HuH-7.5 (cell line): Measurements from ENCODE around the gene NRG2.

Experiments used
- DNase-seq: peaks from one replicate; pipeline ENCODE4 v3.0.0; 2011; ENCODE audit warnings: low spot score

Gene NRG2

GRCh38 chr5:139903450-139903794 is 139.7 kb downstream of the NRG2 start:
- DNase-seq: no peak

- DNase-seq: no peak
Observed at GRCh38 chr5:139901986-139902385, 141.1 kb downstream of the NRG2 start.

GRCh38 chr5:139901251-139901575 is 141.9 kb downstream of the NRG2 start:
- no peak for DNase-seq

- no peak for DNase-seq
Observed at GRCh38 chr5:139900546-139901250, 142.4 kb downstream of the NRG2 start.

- no peak for DNase-seq
Observed at GRCh38 chr5:139898981-139899380, 144.1 kb downstream of the NRG2 start.

GRCh38 chr5:139897982-139898381 is 145.1 kb downstream of the NRG2 start:
- DNase-seq: no peak

- no peak for DNase-seq
Observed at GRCh38 chr5:139897342-139897741, 145.8 kb downstream of the NRG2 start.

- no peak for DNase-seq
Observed at GRCh38 chr5:139896718-139897117, 146.4 kb downstream of the NRG2 start.

- DNase-seq: no peak
Observed at GRCh38 chr5:139895647-139896046, 147.5 kb downstream of the NRG2 start.

GRCh38 chr5:139895046-139895445 is 148.1 kb downstream of the NRG2 start:
- no peak for DNase-seq

GRCh38 chr5:139893873-139894272 is 149.2 kb downstream of the NRG2 start:
- no peak for DNase-seq

GRCh38 chr5:139889410-139889809 is 153.7 kb downstream of the NRG2 start:
- DNase-seq: no peak

- no peak for DNase-seq
Observed at GRCh38 chr5:139888370-139888769, 154.7 kb downstream of the NRG2 start.

GRCh38 chr5:139886213-139886612 is 156.9 kb downstream of the NRG2 start:
- DNase-seq: no peak

GRCh38 chr5:139885857-139886208 is 157.3 kb downstream of the NRG2 start:
- no peak for DNase-seq

- no peak for DNase-seq
Observed at GRCh38 chr5:139885172-139885856, 157.8 kb downstream of the NRG2 start.

- no peak for DNase-seq
Observed at GRCh38 chr5:139884734-139885133, 158.4 kb downstream of the NRG2 start.

GRCh38 chr5:139884144-139884543 is 159.0 kb downstream of the NRG2 start:
- no peak for DNase-seq

- no peak for DNase-seq
Observed at GRCh38 chr5:139882961-139883539, 160.0 kb downstream of the NRG2 start.

GRCh38 chr5:139882316-139882715 is 160.8 kb downstream of the NRG2 start:
- no peak for DNase-seq

GRCh38 chr5:139881143-139881733 is 161.9 kb downstream of the NRG2 start:
- no peak for DNase-seq

- DNase-seq: no peak
Observed at GRCh38 chr5:139880416-139881142, 162.5 kb downstream of the NRG2 start.

GRCh38 chr5:139878093-139878492 is 165.0 kb downstream of the NRG2 start:
- DNase-seq: no peak
